GM12875 (cell line): ENCODE data around the gene NR2C2AP.

Experiments
- H3K4me3 ChIP-seq: one replicate; pipeline ENCODE4 v1.5.1; 2011; ENCODE audit warnings: low read depth, low read length, control low read depth
- CTCF ChIP-seq: IDR thresholded peaks from 2 replicates; pipeline ENCODE4 v1.5.1; 2011; ENCODE audit warnings: low read depth, mild to moderate bottlenecking, control low read depth, inconsistent platforms, low read length, moderate library complexity, borderline replicate concordance; ENCODE audit not compliant: insufficient read depth

NR2C2AP gene

GRCh38 chr19:19234220-19234816 is 31.1 kb upstream of the NR2C2AP start:
- H3K4me3 ChIP-seq: no peak overlapping the region
- TF ChIP-seq CTCF: no peak

GRCh38 chr19:19232261-19232721 is 29.1 kb upstream of the NR2C2AP start:
- H3K4me3 ChIP-seq: no peak overlapping the region
- no peak for TF ChIP-seq CTCF

- H3K4me3 ChIP-seq: no peak overlapping the region
- TF ChIP-seq CTCF: no peak
Measured at GRCh38 chr19:19230999-19231398, 27.8 kb upstream of the NR2C2AP start.

GRCh38 chr19:19229701-19230100 is 26.5 kb upstream of the NR2C2AP start:
- H3K4me3 ChIP-seq: no peak overlapping the region
- no peak for TF ChIP-seq CTCF

GRCh38 chr19:19227217-19227616 is 24.0 kb upstream of the NR2C2AP start:
- no peak overlapping the region for H3K4me3 ChIP-seq
- TF ChIP-seq CTCF: no peak

- H3K4me3 ChIP-seq: no peak overlapping the region
- no peak for TF ChIP-seq CTCF
Measured at GRCh38 chr19:19226663-19227062, 23.4 kb upstream of the NR2C2AP start.

GRCh38 chr19:19226204-19226603 is 23.0 kb upstream of the NR2C2AP start:
- no peak overlapping the region for H3K4me3 ChIP-seq
- no peak for TF ChIP-seq CTCF
